Brain microvascular endothelial cell (primary cell): Measurements from ENCODE around the gene MRPS7.

ENCODE experiments used
- DNase-seq: peaks from one replicate; pipeline ENCODE4 v3.0.0-alpha.2; 2020
- H3K27ac ChIP-seq: fragments of 250-450 bp; sonication (Bioruptor Pico); 2 replicates; pipeline ENCODE4 v1.5.1; 2020; ENCODE audit warnings: mild to moderate bottlenecking, moderate library complexity
- H3K27me3 ChIP-seq: fragments of 250-450 bp; sonication (Bioruptor Pico); replicated peaks from 2 replicates; pipeline ENCODE4 v1.5.1; 2020; ENCODE audit warnings: mild to moderate bottlenecking
- H3K36me3 ChIP-seq: fragments of 250-450 bp; sonication (Bioruptor Pico); replicated peaks from 2 replicates; pipeline ENCODE4 v1.5.1; 2020; ENCODE audit warnings: mild to moderate bottlenecking
- H3K4me3 ChIP-seq: 2 replicates; pipeline ENCODE4 v1.5.1; 2011; ENCODE audit warnings: low read depth, mild to moderate bottlenecking, control low read depth, low read length, moderate library complexity
- CTCF ChIP-seq: IDR thresholded peaks from 2 replicates; pipeline ENCODE4 v1.5.1; 2011; ENCODE audit warnings: low read depth, mild to moderate bottlenecking, moderate library complexity, low read length, control low read depth, inconsistent platforms; ENCODE audit errors: missing control alignments
- in situ Hi-C: cut with HindIII; loops from 2 replicates; pipeline ENCODE4 v1.10.0; 2017; ENCODE audit warnings: low sequenced_read_pairs, low pct_ligation_motif_present

MRPS7 gene

DNA sequence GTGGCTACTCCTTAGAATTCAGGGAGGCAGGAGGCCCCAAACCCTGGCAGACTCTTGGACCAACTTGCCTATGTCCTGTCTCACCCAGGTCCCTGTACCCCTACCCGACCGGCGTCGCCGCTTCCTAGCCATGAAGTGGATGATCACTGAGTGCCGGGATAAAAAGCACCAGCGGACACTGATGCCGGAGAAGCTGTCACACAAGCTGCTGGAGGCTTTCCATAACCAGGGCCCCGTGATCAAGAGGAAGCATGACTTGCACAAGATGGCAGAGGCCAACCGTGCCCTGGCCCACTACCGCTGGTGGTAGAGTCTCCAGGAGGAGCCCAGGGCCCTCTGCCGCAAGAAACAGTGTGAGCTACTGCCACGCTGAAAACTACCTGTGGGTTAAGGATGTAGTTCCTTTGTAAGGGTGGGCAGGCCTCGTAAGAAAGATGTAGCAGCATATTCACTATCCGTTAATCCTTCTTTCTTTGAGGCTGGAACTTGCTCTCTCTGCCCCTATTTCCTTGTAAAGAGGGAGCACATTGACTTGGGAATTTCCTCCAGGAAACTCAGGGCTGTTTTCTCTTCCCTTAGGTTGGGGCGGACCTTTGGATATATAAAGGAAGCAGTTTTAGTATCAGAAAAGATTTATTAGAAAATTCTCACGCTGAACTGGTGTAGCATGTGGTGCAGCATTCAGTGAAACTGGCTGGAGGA, 4.1 kb downstream of the MRPS7 start:
- Histone ChIP-seq H3K36me3 (peaks cover 17% of the 10 kb centered on the region), H3K27me3 (no peaks in the 10 kb centered on the region), H3K4me3 (no peak overlapping the region), H3K27ac (no peak overlapping the region)
- DNase-seq = no peak
- in situ Hi-C loops = no loop called here
- TF ChIP-seq CTCF = no peak

DNA sequence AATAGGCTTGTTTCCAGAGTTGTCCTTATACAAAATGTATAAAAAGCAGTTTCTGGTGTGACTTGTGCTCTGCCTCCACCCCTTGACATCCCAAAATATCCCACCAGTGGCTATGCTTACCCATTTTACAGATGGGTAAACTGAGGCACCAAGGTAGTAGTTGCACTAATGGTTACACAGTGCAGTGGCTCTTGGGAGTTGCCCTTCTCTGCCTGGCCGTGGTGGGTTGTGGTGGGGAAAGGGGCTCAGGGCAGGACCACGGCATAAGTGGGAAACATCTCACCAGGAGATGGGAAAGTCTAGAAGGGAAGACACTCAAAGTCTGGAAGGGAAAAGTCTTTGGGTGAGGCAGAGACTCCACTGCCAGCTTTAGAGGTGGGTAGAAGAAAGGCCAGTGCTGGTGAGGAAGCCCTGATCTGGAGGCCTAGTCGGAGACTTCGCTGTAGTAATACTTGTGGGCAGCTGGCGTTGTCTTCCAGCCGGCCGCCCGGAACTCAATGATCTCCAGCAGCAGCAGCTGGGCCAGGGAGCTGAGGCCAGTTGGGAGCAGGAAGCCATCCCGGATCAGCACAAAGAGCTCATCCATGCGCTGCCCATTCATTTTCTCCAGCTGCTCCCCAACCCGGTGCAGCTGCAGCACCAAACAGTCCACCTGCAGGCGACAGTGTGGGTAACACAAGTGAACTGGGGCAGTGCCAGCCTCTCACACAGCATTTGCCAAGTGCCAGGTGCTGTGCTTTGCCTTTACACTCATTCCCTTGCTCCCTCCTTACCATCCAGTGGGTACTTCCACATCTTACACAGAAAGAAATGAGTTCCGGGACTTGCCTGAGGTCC, 4.9 kb downstream of the MRPS7 start:
- TF ChIP-seq CTCF = no peak
- Histone ChIP-seq H3K27ac (no peak overlapping the region), H3K4me3 (no peak overlapping the region), H3K36me3 (peaks cover 17% of the 10 kb centered on the region), H3K27me3 (no peaks in the 10 kb centered on the region)
- no peak for DNase-seq
- in situ Hi-C loops = no loop called here

- no peak for DNase-seq
- TF ChIP-seq CTCF = no peak
- in situ Hi-C loops = no loop called here
- Histone ChIP-seq H3K27me3 (no peaks in the 10 kb centered on the region), H3K36me3 (peaks cover 17% of the 10 kb centered on the region), H3K27ac (no peak overlapping the region), H3K4me3 (no peak overlapping the region)
Measured at GRCh38 chr17:75267153-75267410, 5.4 kb downstream of the MRPS7 start.

DNA sequence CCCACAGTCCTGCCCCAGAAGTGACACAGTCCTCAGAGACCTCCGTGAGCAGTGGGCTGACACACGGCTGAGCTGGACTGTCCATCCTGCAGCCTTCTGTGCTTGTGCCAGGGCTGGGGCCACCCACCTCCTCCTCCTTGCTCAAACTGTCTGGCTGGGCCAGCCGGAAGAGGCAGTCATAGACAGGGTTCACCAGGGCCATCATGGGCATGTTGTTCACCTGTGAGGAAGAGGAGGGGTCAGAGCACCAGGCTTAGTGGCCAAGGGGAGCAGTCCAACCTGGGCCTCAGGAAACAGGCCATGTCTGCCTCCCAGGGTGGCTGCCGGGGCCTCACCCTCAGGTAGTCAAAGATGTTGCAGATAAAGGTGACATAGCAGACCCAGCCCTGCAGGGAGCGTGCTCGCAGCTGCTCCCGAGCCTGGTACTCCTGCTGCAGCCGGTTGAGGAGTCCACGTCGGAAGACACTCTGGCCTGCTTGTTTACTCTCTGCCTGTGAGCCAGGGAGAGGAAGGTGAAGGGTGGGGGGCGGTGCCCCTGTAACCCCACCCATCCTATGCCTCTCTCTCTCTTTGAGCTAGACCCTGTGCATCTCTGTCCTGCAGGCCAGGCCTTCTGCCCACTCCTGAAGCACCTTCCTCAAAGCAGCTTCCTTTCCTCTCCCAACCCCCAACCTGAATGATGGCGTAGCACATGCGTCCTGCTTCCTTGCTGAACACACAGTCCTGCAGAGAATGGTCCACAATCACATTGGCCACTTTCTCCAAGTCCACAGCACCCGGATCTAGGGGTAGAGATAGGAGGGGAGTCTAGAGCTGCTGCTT, 5.9 kb downstream of the MRPS7 start:
- TF ChIP-seq CTCF = no peak
- Histone ChIP-seq H3K36me3 (peaks cover 17% of the 10 kb centered on the region), H3K27ac (no peak overlapping the region), H3K4me3 (no peak overlapping the region), H3K27me3 (no peaks in the 10 kb centered on the region)
- no peak for DNase-seq
- in situ Hi-C loops = no loop called here

DNA sequence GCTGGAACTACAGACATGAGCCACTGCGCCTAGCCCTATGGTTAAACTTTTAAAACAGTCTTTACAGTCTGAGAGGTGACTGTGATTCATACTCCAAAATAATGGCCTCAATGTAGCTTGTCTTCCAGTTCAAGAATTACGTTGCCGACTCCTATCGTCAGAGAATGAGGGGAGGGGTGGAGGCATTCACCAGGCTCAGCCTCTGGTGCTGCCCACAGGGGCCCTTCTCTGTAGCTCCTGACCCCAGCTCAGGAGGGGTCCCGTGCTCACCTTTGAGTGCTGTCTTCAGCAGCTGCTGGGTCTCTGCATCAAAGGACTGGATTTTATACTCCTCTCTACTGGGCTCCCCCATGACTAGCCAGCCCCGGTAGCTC, 8.2 kb downstream of the MRPS7 start:
- in situ Hi-C loops = no loop called here
- DNase-seq = no peak
- Histone ChIP-seq H3K4me3 (peak overlapping the region; percentile 79), H3K27me3 (no peaks in the 10 kb centered on the region), H3K27ac (no peak overlapping the region), H3K36me3 (peaks cover 15% of the 10 kb centered on the region)
- no peak for TF ChIP-seq CTCF
